Psoas muscle (tissue), 8 donors: Measurements from ENCODE around the gene PTGES3L. TPM values are rescaled to one million over a fixed set of nuclear protein-coding genes. Genes with fewer than 3 reads are reported as not detected.
"Not testable (repeated sequence)": the region's sequence is repeated elsewhere in the genome, so short reads cannot be mapped to it uniquely, and the experiment has no call there.

Experiments used
- ATAC-seq, 4 donors: fragments of 200-7000 bp; cut with Tn5 transposase; one replicate each; pipeline ENCODE4 v1.9.1; 2020; ENCODE audit warnings: moderate library complexity in 3 of 4, mild to moderate bottlenecking in 2 of 4
- DNase-seq, 2 donors: peaks; one replicate each; pipeline ENCODE4 v3.0.0-alpha.2; 2020
- H3K27ac ChIP-seq: fragments of 200-600 bp; one replicate; pipeline ENCODE4 v1.8.0; 2022
- H3K27me3 ChIP-seq, 3 donors: fragments of 200-600 bp in 1 of 3; one replicate each; pipeline versions ENCODE4 v1.6.1 to v1.8.0; 2013 to 2022; ENCODE audit warnings: low read length in 2 of 3, mild to moderate bottlenecking in 2 of 3, moderate library complexity in 1 of 3; ENCODE audit not compliant: insufficient read depth in 3 of 3
- H3K36me3 ChIP-seq, 2 donors: fragments of 200-600 bp in 1 of 2; one replicate each; pipeline versions ENCODE4 v1.6.1 to v1.8.0; 2013 to 2022; ENCODE audit warnings: low read depth in 1 of 2, mild to moderate bottlenecking in 1 of 2, moderate library complexity in 1 of 2; ENCODE audit not compliant: insufficient read depth in 1 of 2
- H3K4me1 ChIP-seq: fragments of 200-600 bp; one replicate; pipeline ENCODE4 v1.8.0; 2022
- H3K4me3 ChIP-seq: fragments of 200-600 bp; one replicate; pipeline ENCODE4 v1.8.0; 2022; ENCODE audit warnings: mild to moderate bottlenecking
- H3K9me3 ChIP-seq: fragments of 200-600 bp; one replicate; pipeline ENCODE4 v1.8.0; 2022
- WGBS, 3 donors: extraction: QIAGEN DNeasy Blood & Tissue Kit; methylation state at CpG; one replicate each; pipeline versions ENCODE4 v1.1.6 to v1.1.7; 2013; 5-methylcytosine and 5-hydroxymethylcytosine counted together
- intact Hi-C, 2 donors: fragments of 100-400 bp; cut with DNase I; formaldehyde crosslinking; loops; one replicate each; pipeline versions ENCODE4 v1.11.0 to v1.14.2; 2022
- polyA plus RNA-seq, 3 donors: library from polyadenylated mRNA; stranded (reverse); fragments of 200-250 nt; gene quantifications; one replicate each; pipeline ENCODE4 v1.2.3, GENCODE V29; 2013
- total RNA-seq, 4 donors: library from RNA; stranded (reverse); fragmentation: NEBNext Ultra II Directional in 2 of 4; extraction: Animal tissue kit (Norgen Biotek cat#: 25700) in 2 of 4; gene quantifications; one replicate each; pipeline versions ENCODE4 v1.2.1 to v1.2.4, GENCODE V29; 2021 to 2023
- TF ChIP-seq, protein P1 (sequence below): fragments of 200-600 bp; IDR thresholded peaks from one replicate; pipeline ENCODE4 v1.8.0; 2022; ENCODE audit warnings: antibody characterized with exemption
- donor health status: healthy with polysubstance abuse.
- donor health status: DM: no; HTN: no; CAD: no; lungs with moderate emphysema.
- donor health status: Bipolar disorder and iron deficiency.
- donor health status: healthy.
- donor health status: DM: yes; HTN: yes; CAD: no.
- donor health status: DM: no; HTN: no; CAD: no.
- donor health status: DM: no; HTN: no; CAD: no.
- donor health status: DM: yes; HTN: yes; CAD: no.

The PTGES3L gene
- total and polyA plus RNA-seq, 7 donors, result 43.7 to 66.0 (median 48.7) TPM

DNA sequence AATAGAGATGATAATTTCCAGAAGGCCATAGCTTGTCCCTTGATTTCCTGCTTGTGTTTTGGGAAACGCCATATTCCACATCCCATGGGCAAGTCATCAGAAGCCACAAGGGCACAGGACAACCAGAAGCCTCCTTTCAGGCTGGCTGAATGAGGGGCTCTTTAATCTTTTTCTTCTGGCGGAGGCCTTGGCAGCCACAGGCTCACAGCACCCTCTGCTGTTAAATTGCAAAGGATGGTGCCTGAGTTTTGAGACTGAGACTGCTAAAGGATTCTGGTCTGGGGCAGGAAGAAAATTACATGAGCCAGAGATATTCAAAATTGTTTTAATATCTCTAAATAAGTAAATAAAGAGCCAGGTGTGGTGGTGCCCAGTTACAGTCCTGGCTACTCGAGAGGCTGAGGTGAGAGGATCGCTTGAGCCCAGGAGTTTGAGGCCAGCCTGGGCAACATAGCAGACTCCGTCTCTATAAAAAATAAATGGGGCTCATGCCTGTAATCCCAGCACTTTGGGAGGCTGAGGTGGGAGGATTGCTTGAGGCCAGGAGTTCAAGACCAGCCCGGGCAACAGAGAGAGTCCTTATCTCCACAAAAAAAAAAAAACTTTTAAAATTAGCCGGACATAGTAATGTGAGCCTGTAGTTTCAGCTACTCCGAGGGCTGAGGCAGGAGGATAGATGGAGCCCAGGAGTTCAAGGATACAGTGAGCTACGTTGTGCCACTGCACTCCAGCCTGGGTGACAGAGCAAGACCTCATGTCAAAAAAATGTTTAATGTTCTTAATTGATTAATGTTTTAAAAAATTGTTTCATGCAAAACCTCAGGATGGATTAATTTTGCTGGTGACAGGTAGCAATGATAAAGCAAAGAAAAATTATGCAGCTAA, 41.9 kb downstream of the PTGES3L start:
- TF ChIP-seq, protein P1, sequence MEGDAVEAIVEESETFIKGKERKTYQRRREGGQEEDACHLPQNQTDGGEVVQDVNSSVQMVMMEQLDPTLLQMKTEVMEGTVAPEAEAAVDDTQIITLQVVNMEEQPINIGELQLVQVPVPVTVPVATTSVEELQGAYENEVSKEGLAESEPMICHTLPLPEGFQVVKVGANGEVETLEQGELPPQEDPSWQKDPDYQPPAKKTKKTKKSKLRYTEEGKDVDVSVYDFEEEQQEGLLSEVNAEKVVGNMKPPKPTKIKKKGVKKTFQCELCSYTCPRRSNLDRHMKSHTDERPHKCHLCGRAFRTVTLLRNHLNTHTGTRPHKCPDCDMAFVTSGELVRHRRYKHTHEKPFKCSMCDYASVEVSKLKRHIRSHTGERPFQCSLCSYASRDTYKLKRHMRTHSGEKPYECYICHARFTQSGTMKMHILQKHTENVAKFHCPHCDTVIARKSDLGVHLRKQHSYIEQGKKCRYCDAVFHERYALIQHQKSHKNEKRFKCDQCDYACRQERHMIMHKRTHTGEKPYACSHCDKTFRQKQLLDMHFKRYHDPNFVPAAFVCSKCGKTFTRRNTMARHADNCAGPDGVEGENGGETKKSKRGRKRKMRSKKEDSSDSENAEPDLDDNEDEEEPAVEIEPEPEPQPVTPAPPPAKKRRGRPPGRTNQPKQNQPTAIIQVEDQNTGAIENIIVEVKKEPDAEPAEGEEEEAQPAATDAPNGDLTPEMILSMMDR, result peak; percentile 65
- Histone ChIP-seq H3K27ac (no peak overlapping the region), H3K36me3 (no peaks in the 10 kb centered on the region), H3K4me1 (no peaks in the 10 kb centered on the region), H3K27me3 (no peaks in the 10 kb centered on the region), H3K4me3 (no peak overlapping the region), H3K9me3 (no peaks in the 10 kb centered on the region)
- ATAC-seq, result peak; percentile 57 to 77 (median 68)
- DNase-seq, result peak in 1 of 2 donors; percentile 17
- 32 to 41% (median 34%) methylated on average over 9 of the region's 9 CpGs for WGBS, 3 donors
- intact Hi-C loops, result loop anchor here in 1 of 2 donors (1.0 to 10.0 kb wide), 2 partner anchors 95 to 213 kb away; no protein-coding TSS in a partner anchor

DNA sequence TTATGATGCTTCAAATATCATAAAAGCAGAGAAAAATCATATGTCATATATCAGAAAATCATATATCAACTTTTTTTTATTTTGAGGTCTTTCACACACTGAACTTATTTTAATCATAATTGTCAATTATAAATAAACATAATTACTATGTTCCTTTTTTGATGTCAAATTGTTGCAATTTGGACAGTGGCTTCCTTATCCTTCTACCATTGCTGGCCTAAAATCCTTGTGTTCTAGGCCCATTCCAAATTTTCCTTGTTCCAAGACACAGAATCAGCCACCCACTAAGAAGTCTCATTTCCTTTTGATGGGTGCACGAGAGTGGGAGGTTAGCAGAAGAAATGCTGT, 50.4 kb downstream of the PTGES3L start:
- Histone ChIP-seq H3K27me3 (no peaks in the 10 kb centered on the region), H3K4me1 (no peaks in the 10 kb centered on the region), H3K4me3 (no peak overlapping the region), H3K9me3 (no peaks in the 10 kb centered on the region), H3K27ac (no peak overlapping the region), H3K36me3 (no peaks in the 10 kb centered on the region)
- ATAC-seq (no peak), DNase-seq (no peak)
- TF ChIP-seq, protein P1, result no peak
- intact Hi-C loops, result no loop called here
- WGBS, 3 donors, result 82 to 91% (median 85%) methylated on average over 1 of the region's 1 CpG

DNA sequence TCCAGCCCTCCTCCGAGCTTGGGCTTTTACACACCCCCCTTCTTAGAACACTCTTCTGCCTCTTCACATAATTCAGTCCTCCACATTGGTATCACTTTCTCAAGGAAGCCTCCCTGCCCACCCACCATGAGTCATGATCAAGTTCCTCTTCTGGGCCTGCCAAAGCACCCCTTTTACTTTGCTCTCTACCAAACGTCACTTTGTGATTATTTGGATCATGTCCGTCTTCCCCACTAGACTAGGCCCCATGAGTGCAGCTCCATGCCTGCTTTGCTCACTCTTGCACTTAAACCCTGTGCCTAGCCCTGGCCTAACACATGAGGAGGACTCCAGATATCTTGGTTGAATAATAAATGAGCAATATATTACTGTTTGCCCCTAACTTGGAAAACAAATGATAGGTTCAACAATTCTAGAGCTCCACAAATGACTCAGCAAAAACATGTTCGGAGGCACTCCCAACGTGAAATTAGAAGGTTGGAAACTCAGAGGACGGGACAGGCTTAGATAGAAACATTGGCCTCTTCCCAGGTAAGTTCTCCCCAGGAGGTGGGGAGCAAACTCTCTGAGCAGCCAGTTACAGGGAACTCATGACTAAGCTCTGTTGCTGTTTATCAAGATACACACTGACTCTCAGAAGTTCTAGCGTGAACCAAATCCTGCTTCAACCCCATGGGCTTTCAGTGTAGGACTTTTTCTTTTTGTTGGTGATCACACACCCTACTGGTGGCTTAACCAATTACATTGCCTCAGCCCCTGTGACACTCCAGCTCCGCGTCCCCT, 51.0 kb downstream of the PTGES3L start:
- Histone ChIP-seq H3K27me3 (no peaks in the 10 kb centered on the region), H3K9me3 (no peaks in the 10 kb centered on the region), H3K27ac (peak overlapping the region; percentile 34), H3K4me1 (no peaks in the 10 kb centered on the region), H3K4me3 (no peak overlapping the region), H3K36me3 (no peaks in the 10 kb centered on the region)
- WGBS, 3 donors, result 52 to 53% (median 53%) methylated on average over 9 of the region's 9 CpGs
- DNase-seq (peak in 1 of 2 donors; percentile 13), ATAC-seq (peak; percentile 63 to 83 (median 75))
- TF ChIP-seq, protein P1, result peak; percentile 56
- intact Hi-C loops, result no loop called here

DNA sequence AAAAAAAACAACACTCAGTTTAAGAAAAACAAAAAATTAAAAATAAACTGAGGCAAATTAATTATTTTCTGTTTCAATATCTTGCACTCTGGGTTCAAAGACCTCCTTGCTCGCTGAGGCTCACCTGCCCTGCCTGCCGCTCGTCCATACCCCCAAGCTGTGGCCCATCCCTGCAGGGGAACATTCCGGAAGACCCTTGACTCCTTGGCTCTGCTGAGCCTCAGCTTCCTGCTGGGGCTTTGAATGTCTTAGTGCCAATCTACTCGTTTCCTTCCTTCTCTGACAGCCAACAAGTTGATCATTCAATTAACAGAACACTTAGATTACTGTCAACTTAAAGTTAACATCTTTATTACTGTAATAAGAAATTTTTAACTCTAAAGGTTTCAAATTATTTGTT, 55.0 kb downstream of the PTGES3L start:
- no peaks in the 10 kb centered on the region for H3K9me3 ChIP-seq
- H3K36me3 ChIP-seq, result no peaks in the 10 kb centered on the region
- DNase-seq, result no peak
- no peak overlapping the region for H3K4me3 ChIP-seq
- peaks cover 5% of the 10 kb centered on the region for H3K4me1 ChIP-seq
- 41 to 48% (median 44%) methylated on average over 5 of the region's 5 CpGs for WGBS, 3 donors
- intact Hi-C loops, result no loop called here
- no peaks in the 10 kb centered on the region for H3K27me3 ChIP-seq
- ATAC-seq, result no peak
- TF ChIP-seq, protein P1, result no peak
- H3K27ac ChIP-seq, result no peak overlapping the region

DNA sequence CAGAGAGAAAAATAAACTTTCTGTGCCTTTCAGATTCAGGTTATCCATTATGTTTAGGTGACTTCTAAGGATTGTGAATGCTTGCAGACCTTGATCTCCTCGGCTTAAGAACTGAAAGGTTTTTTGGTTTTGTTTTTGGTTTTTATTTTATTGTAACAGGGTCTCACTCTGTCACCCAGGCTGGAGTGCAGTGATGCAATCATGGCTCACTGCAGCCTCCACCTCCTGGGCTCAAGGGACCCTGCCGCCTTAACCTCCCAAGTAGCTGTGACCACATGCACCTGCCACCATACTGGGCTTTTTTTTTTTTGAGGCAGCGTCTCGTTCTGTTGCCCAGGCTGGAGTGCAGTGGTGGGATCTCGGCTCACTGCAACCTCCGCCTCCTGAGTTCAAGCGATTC, 56.4 kb downstream of the PTGES3L start:
- H3K4me1 ChIP-seq, intact Hi-C loops, H3K27me3 ChIP-seq, ATAC-seq, H3K9me3 ChIP-seq, H3K27ac ChIP-seq, H3K36me3 ChIP-seq, H3K4me3 ChIP-seq, DNase-seq: not testable (repeated sequence)
- 79 to 87% (median 84%) methylated on average over 7 of the region's 7 CpGs for WGBS, 3 donors
